H9 (cell line): ENCODE results near the gene HPD. TPM values are rescaled to one million over a fixed set of nuclear protein-coding genes. Genes with fewer than 3 reads are reported as not detected.

Experiments
- DNase-seq: peaks from one replicate; pipeline ENCODE4 v3.0.0-alpha.2; 2017
- H2AFZ ChIP-seq: one replicate; pipeline ENCODE4 v1.6.1; 2013; ENCODE audit warnings: mild to moderate bottlenecking, low read length, control low read depth, moderate library complexity
- H2AK5ac ChIP-seq: 2 replicates; pipeline ENCODE4 v1.6.1; 2013; ENCODE audit warnings: low read length, control low read depth, mixed read lengths; ENCODE audit not compliant: insufficient read length
- H2BK120ac ChIP-seq: one replicate; pipeline ENCODE4 v1.6.1; 2013; ENCODE audit warnings: low read depth, mild to moderate bottlenecking, low read length, control low read depth, inconsistent platforms; ENCODE audit not compliant: poor library complexity, severe bottlenecking
- H2BK12ac ChIP-seq: 2 replicates; pipeline ENCODE4 v1.6.1; 2013; ENCODE audit warnings: low read length, control low read depth, mixed read lengths, low read depth; ENCODE audit not compliant: insufficient read length
- H2BK15ac ChIP-seq: 2 replicates; pipeline ENCODE4 v1.6.1; 2013; ENCODE audit warnings: low read depth, low read length, control low read depth
- H2BK20ac ChIP-seq: one replicate; pipeline ENCODE4 v1.6.1; 2013; ENCODE audit warnings: low read depth, mild to moderate bottlenecking, low read length, control low read depth, inconsistent platforms; ENCODE audit not compliant: poor library complexity, severe bottlenecking
- H2BK5ac ChIP-seq: 2 replicates; pipeline ENCODE4 v1.6.1; 2013; ENCODE audit warnings: low read length, control low read depth, mixed read lengths; ENCODE audit not compliant: insufficient read length
- H3K14ac ChIP-seq: 2 replicates; pipeline ENCODE4 v1.6.1; 2013; ENCODE audit warnings: low read length, control low read depth; ENCODE audit not compliant: insufficient read depth
- H3K18ac ChIP-seq: 2 replicates; pipeline ENCODE4 v1.6.1; 2013; ENCODE audit warnings: low read depth, mild to moderate bottlenecking, mixed read lengths, low read length, control low read depth; ENCODE audit not compliant: insufficient read length
- H3K23ac ChIP-seq: 2 replicates; pipeline ENCODE4 v1.6.1; 2013; ENCODE audit warnings: low read length, control low read depth, mixed read lengths, low read depth; ENCODE audit not compliant: insufficient read length
- H3K23me2 ChIP-seq: 2 replicates; pipeline ENCODE4 v1.6.1; 2013; ENCODE audit warnings: low read depth, mild to moderate bottlenecking, mixed read lengths, low read length, control low read depth; ENCODE audit not compliant: insufficient read length, poor library complexity, severe bottlenecking
- H3K27ac ChIP-seq: 2 replicates; pipeline ENCODE4 v1.5.1; 2013; ENCODE audit warnings: low read length, control low read depth, mixed read lengths, low read depth; ENCODE audit not compliant: insufficient read length
- H3K27me3 ChIP-seq: 2 replicates; pipeline ENCODE4 v1.6.1; 2013; ENCODE audit warnings: low read length, control low read depth, inconsistent platforms; ENCODE audit not compliant: insufficient read depth
- H3K4ac ChIP-seq: 2 replicates; pipeline ENCODE4 v1.6.1; 2013; ENCODE audit warnings: low read depth, mild to moderate bottlenecking, control low read depth, inconsistent platforms, low read length, moderate library complexity
- H3K4me1 ChIP-seq: 2 replicates; pipeline ENCODE4 v1.6.1; 2013; ENCODE audit warnings: low read length, control low read depth, inconsistent platforms; ENCODE audit not compliant: insufficient read depth
- H3K4me2 ChIP-seq: 2 replicates; pipeline ENCODE4 v1.6.1; 2013; ENCODE audit warnings: low read length, control low read depth, mixed read lengths; ENCODE audit not compliant: insufficient read length, insufficient read depth
- H3K56ac ChIP-seq: 2 replicates; pipeline ENCODE4 v1.6.1; 2013; ENCODE audit warnings: low read depth, mild to moderate bottlenecking, mixed read lengths, low read length, control low read depth; ENCODE audit not compliant: insufficient read length
- H3K79me1 ChIP-seq: 2 replicates; pipeline ENCODE4 v1.6.1; 2013; ENCODE audit warnings: low read depth, mild to moderate bottlenecking, moderate library complexity, low read length, control low read depth, inconsistent platforms; ENCODE audit not compliant: insufficient read depth, poor library complexity, severe bottlenecking
- H3K79me2 ChIP-seq: 2 replicates; pipeline ENCODE4 v1.6.1; 2013; ENCODE audit warnings: low read length, control low read depth, inconsistent platforms; ENCODE audit not compliant: insufficient read depth
- H3K9ac ChIP-seq: 2 replicates; pipeline ENCODE4 v1.6.1; 2013; ENCODE audit warnings: low read length, control low read depth, mixed read lengths; ENCODE audit not compliant: insufficient read length; ENCODE audit errors: extremely low read depth
- H3K9me3 ChIP-seq: one replicate; pipeline ENCODE4 v1.6.1; 2013; ENCODE audit warnings: low read depth, low read length, inconsistent platforms; ENCODE audit not compliant: control insufficient read depth
- H3T11ph ChIP-seq: one replicate; pipeline ENCODE4 v1.6.1; 2013; ENCODE audit warnings: mild to moderate bottlenecking, low read length, control low read depth, inconsistent platforms
- H4K20me1 ChIP-seq: one replicate; pipeline ENCODE4 v1.6.1; 2013; ENCODE audit not compliant: control insufficient read depth, insufficient read length, insufficient read depth
- H4K5ac ChIP-seq: 2 replicates; pipeline ENCODE4 v1.6.1; 2013; ENCODE audit warnings: low read depth, mild to moderate bottlenecking, mixed read lengths, low read length, control low read depth; ENCODE audit not compliant: insufficient read length
- H4K8ac ChIP-seq: replicated peaks from 2 replicates; pipeline ENCODE4 v1.6.1; 2013; ENCODE audit warnings: low read length, control low read depth, mixed read lengths, low read depth; ENCODE audit not compliant: insufficient read length
- H4K91ac ChIP-seq: 2 replicates; pipeline ENCODE4 v1.6.1; 2013; ENCODE audit warnings: low read depth, mild to moderate bottlenecking, moderate library complexity, mixed read lengths, low read length, control low read depth; ENCODE audit not compliant: insufficient read length
- H3K27ac Mint-ChIP-seq, 3 experiments: 2 replicates in 2 of 3; 3 replicates in 1 of 3; pipeline ENCODE4 v1.8.0; 2020 to 2021; ENCODE audit warnings: mixed read lengths in 3 of 3, mild to moderate bottlenecking in 1 of 3, moderate library complexity in 1 of 3
- H3K27me3 Mint-ChIP-seq: 2 replicates; pipeline ENCODE4 v1.8.0; 2021; ENCODE audit warnings: low read depth, mild to moderate bottlenecking, moderate library complexity, mixed read lengths
- H3K36me3 Mint-ChIP-seq, 3 experiments: 2 replicates in 2 of 3; 3 replicates in 1 of 3; pipeline ENCODE4 v1.8.0; 2020 to 2021; ENCODE audit warnings: low read depth in 3 of 3, mixed read lengths in 3 of 3; ENCODE audit not compliant: insufficient read depth in 1 of 3
- H3K4me1 Mint-ChIP-seq, 2 experiments: 2 replicates each; pipeline ENCODE4 v1.8.0; 2020; ENCODE audit warnings: mixed read lengths in 2 of 2
- H3K4me3 Mint-ChIP-seq, 2 experiments: 2 replicates in 1 of 2; 3 replicates in 1 of 2; pipeline ENCODE4 v1.8.0; 2020 to 2021; ENCODE audit warnings: mild to moderate bottlenecking in 2 of 2, mixed read lengths in 2 of 2, moderate library complexity in 1 of 2
- H3K9me3 Mint-ChIP-seq, 2 experiments: 2 replicates in 1 of 2; 3 replicates in 1 of 2; pipeline ENCODE4 v1.8.0; 2020; ENCODE audit warnings: mild to moderate bottlenecking in 2 of 2, mixed read lengths in 2 of 2, moderate library complexity in 1 of 2
- CTCF ChIP-seq: fragments of 200-600 bp; sonication (generic); conservative IDR thresholded peaks from 3 replicates; pipeline ENCODE4 v1.8.0; 2021; ENCODE audit warnings: antibody characterized with exemption, mild to moderate bottlenecking
- WGBS: extraction: QIAGEN DNeasy Blood & Tissue Kit; methylation state at CpG from one replicate; pipeline ENCODE4 v1.1.7; 2013; ENCODE audit warnings: missing lambda C conversion rate, low lambda C conversion rate, mixed read lengths; ENCODE audit not compliant: insufficient read length; ENCODE audit errors: extremely low coverage; 5-methylcytosine and 5-hydroxymethylcytosine counted together
- total RNA-seq: library from RNA; stranded (reverse); gene quantifications from 2 replicates; pipeline ENCODE4 v1.2.1, GENCODE V29; 2021

The HPD gene
- total RNA-seq, 1 experiment from 2014 or later = not detected

GRCh38 chr12:121794534-121795033 is 64.1 kb downstream of the HPD start:
- WGBS = no CpG with 5 or more reads among the region's 13 CpGs
- H2BK120ac ChIP-seq = no peak overlapping the region
- H3K23ac ChIP-seq = no peak overlapping the region
- H3K4me1 Mint-ChIP-seq = peaks cover 43 to 50% of the 10 kb centered on the region in 2 experiments
- no peak overlapping the region for H4K8ac ChIP-seq
- H2BK20ac ChIP-seq = no peak overlapping the region
- no peak overlapping the region for H3K9ac ChIP-seq
- H3T11ph ChIP-seq = no peak overlapping the region
- no peak overlapping the region for H3K4ac ChIP-seq
- H3K9me3 ChIP-seq = no peaks in the 10 kb centered on the region
- no peak overlapping the region for H4K91ac ChIP-seq
- H2AFZ ChIP-seq = no peak overlapping the region
- H4K5ac ChIP-seq = no peak overlapping the region
- peaks cover 13 to 38% (median 26%) of the 10 kb centered on the region in 3 experiments; a peak in 5 of 7 replicates for H3K36me3 Mint-ChIP-seq
- H3K27me3 Mint-ChIP-seq = peaks cover 5% of the 10 kb centered on the region
- H3K56ac ChIP-seq = no peak overlapping the region
- peak overlapping the region; percentile 34 for H3K4me2 ChIP-seq
- no peak overlapping the region for H2BK15ac ChIP-seq
- H3K4me1 ChIP-seq = peaks cover 4% of the 10 kb centered on the region; the same call in 1 of the 2 replicates
- no peak for TF ChIP-seq CTCF
- H3K4me3 Mint-ChIP-seq = peak overlapping the region; percentile 66 to 80
- no peak overlapping the region for H2BK12ac ChIP-seq
- no peaks in the 10 kb centered on the region for H3K79me2 ChIP-seq
- DNase-seq = no peak
- H3K14ac ChIP-seq = no peak overlapping the region
- no peak overlapping the region for H2AK5ac ChIP-seq
- H3K23me2 ChIP-seq = peaks cover 14% of the 10 kb centered on the region
- H3K79me1 ChIP-seq = no peaks in the 10 kb centered on the region
- H3K27me3 ChIP-seq = no peaks in the 10 kb centered on the region
- H3K18ac ChIP-seq = no peak overlapping the region
- no peak overlapping the region for H2BK5ac ChIP-seq
- H4K20me1 ChIP-seq = no peaks in the 10 kb centered on the region
- H3K27ac ChIP-seq = no peak overlapping the region
- H3K9me3 Mint-ChIP-seq = no peaks in the 10 kb centered on the region; a peak in 2 of 5 replicates
- peak overlapping the region; percentile 92 to 96 (median 96); a peak in 6 of 7 replicates for H3K27ac Mint-ChIP-seq
